Uterus (tissue), 2 donors: ENCODE results near the gene KPTN.

ENCODE experiments used
- POLR2A ChIP-seq, 2 donors: fragments of 450-650 bp; IDR thresholded peaks; one replicate each; pipeline ENCODE4 v1.6.1; 2016; ENCODE audit warnings: antibody characterized with exemption in 2 of 2, mild to moderate bottlenecking in 1 of 2, moderate library complexity in 1 of 2
- TF ChIP-seq, protein P1 (sequence below), 4 experiments: fragments of 200-600 bp in 2 of 4; fragments of 450-650 bp in 2 of 4; sonication (generic) in 2 of 4; IDR thresholded peaks; one replicate each; pipeline ENCODE4 v1.5.1; 2016 to 2019; ENCODE audit warnings: antibody characterized with exemption in 4 of 4, mild to moderate bottlenecking in 2 of 4, moderate library complexity in 1 of 4

DNA sequence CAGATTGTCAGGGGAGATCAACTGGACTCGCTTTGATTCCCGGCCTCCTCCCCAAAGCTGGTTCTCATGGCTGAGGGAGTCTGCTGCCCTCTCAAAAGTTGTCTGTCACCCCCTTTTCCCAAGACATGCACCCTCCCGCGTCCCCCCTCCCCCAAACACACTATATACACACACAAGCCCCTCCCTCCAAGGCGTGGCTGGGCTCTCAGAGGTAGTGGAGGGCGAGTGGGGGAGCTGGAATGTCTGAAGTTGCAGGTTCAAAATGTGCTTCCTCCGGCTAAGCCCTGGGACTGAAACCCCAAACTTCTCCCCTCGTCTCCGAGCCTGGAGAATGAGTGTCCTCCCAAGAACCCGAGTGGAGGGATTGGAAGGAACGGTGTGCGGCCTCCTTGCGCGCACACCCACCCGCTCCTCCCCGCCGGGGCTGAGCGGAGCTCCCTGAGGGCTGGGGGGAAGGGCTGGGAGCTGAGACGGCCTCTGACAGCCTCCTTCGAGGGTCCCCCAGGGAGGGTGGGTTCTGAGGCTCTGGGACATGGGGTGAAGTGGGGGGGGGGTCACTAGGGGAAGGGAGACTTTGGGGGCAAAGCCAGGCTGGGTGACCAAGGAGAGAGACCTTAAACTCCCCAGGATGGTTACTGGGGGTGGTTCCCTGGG lies 54.8 kb downstream of the KPTN start:
- TF ChIP-seq, protein P1, sequence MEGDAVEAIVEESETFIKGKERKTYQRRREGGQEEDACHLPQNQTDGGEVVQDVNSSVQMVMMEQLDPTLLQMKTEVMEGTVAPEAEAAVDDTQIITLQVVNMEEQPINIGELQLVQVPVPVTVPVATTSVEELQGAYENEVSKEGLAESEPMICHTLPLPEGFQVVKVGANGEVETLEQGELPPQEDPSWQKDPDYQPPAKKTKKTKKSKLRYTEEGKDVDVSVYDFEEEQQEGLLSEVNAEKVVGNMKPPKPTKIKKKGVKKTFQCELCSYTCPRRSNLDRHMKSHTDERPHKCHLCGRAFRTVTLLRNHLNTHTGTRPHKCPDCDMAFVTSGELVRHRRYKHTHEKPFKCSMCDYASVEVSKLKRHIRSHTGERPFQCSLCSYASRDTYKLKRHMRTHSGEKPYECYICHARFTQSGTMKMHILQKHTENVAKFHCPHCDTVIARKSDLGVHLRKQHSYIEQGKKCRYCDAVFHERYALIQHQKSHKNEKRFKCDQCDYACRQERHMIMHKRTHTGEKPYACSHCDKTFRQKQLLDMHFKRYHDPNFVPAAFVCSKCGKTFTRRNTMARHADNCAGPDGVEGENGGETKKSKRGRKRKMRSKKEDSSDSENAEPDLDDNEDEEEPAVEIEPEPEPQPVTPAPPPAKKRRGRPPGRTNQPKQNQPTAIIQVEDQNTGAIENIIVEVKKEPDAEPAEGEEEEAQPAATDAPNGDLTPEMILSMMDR (IDR thresholded peaks at IDR 0.05): no peak
- TF ChIP-seq POLR2A (IDR thresholded peaks at IDR 0.05): no peak
